NCI-H524 (cell line): ENCODE data around the gene IGDCC3.

Source experiments
- DNase-seq, 2 experiments: peaks; one replicate each; lab custom pipeline; 2025; lab: John Stamatoyannopoulos, UW

Gene IGDCC3

GRCh38 chr15:65377976-65378366 is at the start of gene IGDCC3:
IGDCC3 (minus strand) TSS chr15:65378002; CDS start chr15:65377788, 214 bp downstream.
- DNase-seq, result peak in 1 of 2 experiments; percentile 40

DNA sequence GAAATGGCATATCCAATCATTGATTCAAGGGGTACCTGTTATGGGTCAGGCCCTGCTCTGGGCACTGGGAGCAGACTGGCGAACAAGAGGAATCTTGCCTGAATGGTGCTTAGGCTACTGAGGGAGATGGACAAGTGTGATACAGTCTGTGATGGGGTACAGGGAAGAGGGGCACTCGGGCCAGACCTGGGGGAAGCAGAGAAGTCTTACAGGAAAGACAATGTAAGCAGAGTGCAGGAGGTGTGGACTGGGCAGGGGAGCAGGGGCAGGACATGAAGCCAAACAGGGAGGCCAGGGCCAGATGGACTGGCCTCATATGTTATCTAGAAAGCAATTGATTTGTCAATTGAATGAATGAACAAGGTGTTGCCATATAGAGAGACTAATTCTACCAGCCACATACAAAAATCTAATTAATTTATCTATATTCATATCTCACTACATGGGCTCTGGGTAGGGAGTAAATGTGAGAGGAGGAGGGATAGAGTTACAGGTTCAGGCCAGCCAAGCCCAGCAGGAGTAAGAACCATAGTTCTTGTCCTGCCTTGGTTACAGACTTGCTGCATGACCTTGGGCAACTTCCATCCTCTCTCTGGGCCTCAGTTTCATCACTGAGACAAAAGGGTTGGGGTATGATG is 48.5 kb upstream of the IGDCC3 start:
- DNase-seq, result no peak

- DNase-seq, result no peak
Measured at GRCh38 chr15:65424683-65425082, 46.9 kb upstream of the IGDCC3 start.

DNA sequence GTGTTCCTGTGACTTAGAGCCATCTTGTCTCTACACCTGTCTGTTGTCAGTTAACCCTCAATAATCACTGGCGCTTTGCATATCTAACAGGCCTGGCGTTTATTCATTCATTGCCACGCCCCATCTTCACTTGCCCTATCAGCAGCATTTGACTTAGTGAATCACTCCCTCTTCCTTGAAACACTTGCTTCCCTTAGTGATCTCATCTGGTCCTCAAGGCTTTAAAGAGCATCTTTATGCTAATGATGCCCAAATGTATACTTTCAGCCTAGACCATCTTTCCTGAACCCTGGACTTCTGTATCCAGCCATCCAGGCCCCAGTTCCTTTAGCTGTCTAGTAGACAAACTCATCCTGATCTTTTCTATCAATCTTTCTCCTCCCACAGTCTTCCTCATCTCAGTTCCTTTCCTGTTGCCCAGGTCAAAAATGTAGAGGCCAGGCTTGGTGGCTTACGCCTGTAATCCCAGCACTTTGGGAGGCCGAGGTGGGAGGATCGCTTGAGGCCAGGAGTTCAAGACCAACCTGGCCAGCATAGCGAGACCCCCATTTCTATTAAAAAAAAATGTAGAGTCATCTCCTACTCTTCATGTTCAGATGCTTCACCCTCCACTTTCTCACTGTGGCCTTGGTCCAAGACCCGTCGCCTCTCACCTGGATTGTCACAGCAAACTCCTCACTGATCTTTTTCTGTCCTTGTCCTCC is 46.3 kb upstream of the IGDCC3 start:
- DNase-seq, result peak; percentile 25 to 56

- DNase-seq, result peak in 1 of 2 experiments; percentile 25
Measured at GRCh38 chr15:65423150-65423975, 45.6 kb upstream of the IGDCC3 start.

DNA sequence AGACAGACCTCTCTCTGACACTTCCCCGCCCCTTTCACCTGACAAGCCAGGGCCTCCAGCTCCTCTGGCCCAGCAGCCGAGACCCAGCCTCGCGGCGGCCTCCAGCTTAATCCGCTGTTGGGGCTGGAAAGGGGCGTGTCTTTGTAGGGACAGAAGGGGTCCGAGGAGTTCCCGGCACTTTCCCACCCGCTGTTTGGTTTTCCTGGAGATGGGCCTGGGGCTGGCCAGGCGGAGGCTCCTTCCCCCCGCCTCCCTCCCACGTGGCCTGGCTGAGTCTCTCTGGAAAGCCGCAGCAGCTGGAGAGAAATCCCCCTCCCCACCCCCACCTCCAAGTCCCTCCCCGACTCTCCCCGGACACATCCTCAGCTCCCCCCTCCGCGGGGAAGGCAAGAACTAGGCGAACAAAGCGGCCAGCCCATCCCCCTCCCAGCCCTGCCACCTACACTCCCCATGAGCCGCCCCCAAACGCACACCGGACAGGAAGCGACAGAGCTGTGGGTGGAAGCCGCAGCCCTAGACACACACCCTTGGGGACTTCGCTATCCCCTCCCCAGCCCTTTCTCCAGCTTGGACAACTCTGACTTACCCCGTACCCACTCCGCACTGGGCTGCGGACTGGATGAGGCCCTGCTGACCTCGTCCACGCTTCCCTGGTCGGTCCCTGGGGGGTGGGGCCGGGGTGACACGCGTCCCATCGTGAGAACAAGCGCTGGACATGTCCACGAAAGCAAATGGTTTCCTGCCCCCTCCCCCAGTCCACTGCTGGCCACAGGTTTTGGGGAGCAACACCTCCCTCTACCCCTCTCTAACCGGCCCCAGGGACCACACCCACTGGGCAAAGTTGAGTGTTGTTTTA is 43.8 kb upstream of the IGDCC3 start:
- peak; percentile 97 to 99 for DNase-seq

- no peak for DNase-seq
Measured at GRCh38 chr15:65420975-65421359, 43.2 kb upstream of the IGDCC3 start.

DNA sequence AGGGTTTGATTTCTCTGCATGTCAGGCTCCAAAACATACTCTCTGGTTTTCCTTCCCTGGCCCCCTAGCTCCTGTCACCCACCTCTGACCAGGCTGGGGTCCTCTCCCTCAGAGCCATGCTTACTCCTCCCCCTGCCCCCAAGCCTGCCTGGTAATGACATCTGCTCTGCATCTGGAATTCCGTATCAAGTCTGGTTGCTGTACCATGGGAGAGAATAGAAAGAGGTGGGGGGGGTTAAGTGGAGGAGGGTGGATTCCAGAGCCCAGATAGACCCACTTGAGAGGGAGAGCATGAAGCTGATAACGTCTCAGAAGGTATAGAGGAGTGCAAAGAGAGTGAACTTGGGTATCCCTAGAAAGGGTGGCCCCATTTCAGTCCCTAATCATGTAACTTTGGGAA is 40.8 kb upstream of the IGDCC3 start:
- no peak for DNase-seq

- DNase-seq, result peak; percentile 75 to 86
Measured at GRCh38 chr15:65416845-65417416, 39.1 kb upstream of the IGDCC3 start.

DNA sequence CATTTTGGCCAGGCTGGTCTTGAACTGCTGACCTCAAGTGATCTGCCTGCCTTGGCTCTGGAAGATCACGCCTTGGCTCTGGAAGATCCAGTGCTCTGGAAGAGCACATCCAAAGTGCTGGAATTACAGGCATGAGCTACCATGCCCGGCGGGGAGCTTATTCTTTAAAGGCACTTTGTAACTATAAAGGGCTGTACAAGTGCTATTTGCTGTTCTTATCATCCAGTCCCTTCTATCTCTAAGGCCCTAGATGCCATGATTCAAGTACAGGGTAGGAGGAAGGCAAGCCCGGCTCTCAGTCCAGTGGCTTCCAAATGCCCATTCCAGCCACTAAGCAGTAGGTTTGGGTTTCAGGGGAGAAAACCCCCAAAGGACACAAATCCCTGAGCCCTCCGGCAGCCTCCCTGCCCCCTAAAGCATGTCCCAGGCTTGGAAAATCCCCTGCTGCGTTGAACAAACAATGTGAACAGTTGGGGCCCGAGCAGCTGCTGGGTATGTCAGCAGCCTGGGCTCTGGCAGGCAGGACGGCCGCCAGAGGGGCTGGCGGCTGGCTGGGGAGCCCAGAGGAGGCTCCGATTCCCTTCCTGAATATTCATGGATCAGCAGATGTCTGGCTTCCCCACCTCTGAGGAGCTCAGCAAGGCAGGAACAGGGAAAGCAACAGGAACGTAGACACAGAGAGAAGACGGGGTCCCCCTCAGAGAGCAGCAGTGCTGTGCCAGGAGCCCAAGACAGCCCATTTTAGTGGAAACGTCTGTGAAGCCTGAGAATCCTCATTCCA is 37.2 kb upstream of the IGDCC3 start:
- peak; percentile 94 to 98 for DNase-seq

GRCh38 chr15:65413760-65414144 is 36.0 kb upstream of the IGDCC3 start:
- no peak for DNase-seq

- no peak for DNase-seq
Measured at GRCh38 chr15:65413051-65413759, 35.4 kb upstream of the IGDCC3 start.

DNA sequence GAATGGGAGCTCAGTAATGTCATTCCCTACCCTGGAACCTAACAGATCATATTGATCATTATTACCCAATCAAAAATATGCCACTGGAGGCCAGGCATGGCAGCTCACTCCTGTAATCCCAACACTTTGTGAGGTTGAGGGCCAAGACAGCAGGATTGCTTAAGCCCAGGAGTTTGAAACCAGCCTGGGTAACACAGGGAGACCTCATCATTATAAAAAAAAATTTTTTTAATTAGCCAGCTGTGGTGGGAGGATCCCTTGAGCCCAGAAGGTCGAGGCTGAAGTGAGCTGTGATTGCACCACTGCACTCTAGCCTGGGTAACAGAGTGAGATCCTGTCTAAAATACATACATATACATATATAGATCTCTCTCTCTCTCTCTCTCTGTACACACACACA is 34.8 kb upstream of the IGDCC3 start:
- DNase-seq, result peak in 1 of 2 experiments; percentile 23

- no peak for DNase-seq
Measured at GRCh38 chr15:65411465-65412071, 33.8 kb upstream of the IGDCC3 start.

DNA sequence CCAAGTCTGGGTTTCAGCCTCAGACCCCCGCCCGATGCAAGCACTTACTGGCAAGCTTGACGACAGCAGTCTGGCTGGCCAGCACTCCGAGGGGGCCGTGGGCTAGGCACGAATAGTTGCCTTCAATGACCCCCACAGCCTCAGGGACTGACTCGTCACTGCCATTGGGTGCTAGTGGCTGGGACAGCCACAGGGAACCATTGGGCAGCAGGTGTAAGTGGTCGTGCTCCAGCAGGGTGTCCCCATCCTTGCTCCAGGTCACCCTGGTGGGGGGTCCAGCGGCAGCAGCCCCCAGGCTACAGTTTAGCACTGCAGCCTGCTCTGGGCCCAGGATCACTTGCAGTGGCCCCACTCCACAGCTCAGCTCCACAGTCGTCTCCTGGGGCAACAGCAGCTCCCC is 33.2 kb upstream of the IGDCC3 start:
- DNase-seq, result no peak

DNA sequence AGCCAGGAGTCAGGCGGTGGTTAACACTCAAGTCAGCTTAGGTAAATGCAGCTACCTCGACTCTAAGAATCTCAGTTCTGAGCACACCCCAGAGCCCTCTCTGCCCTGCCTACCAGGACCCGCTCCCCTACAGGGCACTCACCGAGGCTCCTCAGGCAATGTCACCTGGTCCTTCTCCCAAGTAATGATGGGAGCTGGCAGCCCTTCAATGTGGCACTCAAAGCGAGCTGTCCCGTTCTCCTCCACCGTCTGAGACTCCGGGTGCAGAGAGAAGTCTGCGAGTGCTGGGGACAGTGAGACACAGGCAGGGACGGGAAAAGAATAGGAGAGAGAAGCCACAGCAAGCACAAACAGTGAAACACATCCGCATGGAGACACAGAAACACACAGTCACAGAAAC is 32.2 kb upstream of the IGDCC3 start:
- DNase-seq, result no peak

GRCh38 chr15:65409036-65409631 is 31.3 kb upstream of the IGDCC3 start:
- DNase-seq, result no peak

- DNase-seq, result no peak
Measured at GRCh38 chr15:65408324-65409035, 30.7 kb upstream of the IGDCC3 start.
